MV-4-11 (cell line): ENCODE data around the gene GMEB2.
A peak's percentile ranks its signal among the peaks of the same experiment; 100 is the strongest.
"Not testable (repeated sequence)": the region's sequence is repeated elsewhere in the genome, so short reads cannot be mapped to it uniquely, and the experiment has no call there.

Experiments used
- DNase-seq: peaks from one replicate; lab custom pipeline; 2025; lab: John Stamatoyannopoulos, UW

GMEB2 gene

DNA sequence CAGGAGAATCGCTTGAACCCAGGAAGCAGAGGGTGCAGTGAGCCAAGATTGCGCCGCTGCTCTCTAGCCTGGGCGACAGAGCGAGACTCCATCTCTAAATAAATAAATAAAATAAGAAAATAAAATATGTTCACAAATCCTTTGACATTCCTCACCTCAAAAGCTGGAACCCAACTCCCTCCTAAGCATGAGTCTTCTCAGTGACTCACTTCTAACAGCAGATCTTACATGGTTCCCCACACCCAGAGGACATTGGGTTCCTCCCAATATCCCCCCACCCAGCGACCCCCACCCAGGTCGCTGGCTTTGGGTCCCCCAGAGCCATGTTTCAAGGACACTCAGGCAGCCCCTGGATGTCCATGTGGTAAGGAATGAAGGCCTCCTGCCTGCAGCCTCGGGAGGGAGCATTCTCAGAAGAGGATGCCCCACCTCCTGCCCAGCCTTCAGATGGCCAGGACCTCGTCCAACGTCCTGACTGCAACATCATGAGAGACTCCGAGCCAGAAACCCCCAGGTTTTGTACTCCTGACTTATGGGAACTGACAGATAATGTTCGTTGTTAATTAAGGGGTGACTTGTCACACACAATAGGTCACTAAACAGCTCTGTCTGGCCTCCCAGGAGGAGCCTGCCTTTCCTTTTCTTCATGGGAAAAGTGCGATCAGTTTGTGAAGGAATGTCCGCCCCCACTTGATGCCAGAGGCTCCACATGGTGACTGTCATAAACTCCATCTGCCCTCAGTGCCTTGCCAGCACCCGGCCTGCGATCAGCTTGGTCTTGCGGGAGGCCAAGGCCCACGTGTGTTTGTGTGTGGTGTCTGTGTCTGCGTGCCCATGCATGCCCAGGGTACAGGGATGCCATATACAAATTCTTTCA is 10.1 kb upstream of the GMEB2 start:
- DNase-seq: no peak

- peak; percentile 79 for DNase-seq
Observed at GRCh38 chr20:63635431-63636141, 8.7 kb upstream of the GMEB2 start.

GRCh38 chr20:63633732-63634131 is 6.8 kb upstream of the GMEB2 start:
- no peak for DNase-seq

- DNase-seq: not testable (repeated sequence)
Observed at GRCh38 chr20:63631426-63631825, 4.5 kb upstream of the GMEB2 start.

DNA sequence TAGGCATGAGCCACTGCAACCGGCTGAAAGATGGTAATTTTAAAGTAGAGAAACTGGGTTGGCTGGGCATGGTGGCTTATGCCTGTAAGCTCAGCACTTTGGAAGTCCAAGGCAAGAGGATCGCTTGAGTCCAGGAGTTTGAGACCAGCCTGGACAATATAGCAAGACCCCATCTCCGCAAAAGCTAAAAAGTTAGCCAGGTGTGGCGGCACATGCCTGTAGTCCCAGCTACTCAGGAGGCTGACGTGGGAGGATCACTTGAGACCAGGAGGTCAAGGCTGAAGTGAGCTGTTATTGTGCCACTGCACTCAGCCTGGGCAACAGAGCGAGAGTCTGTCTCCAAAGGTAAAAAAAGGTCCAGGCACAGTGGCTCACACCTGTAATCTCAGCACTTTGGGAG is 4.1 kb upstream of the GMEB2 start:
- not testable (repeated sequence) for DNase-seq

- DNase-seq: peak; percentile 73
Observed at GRCh38 chr20:63628246-63628975, 1.5 kb upstream of the GMEB2 start.

DNA sequence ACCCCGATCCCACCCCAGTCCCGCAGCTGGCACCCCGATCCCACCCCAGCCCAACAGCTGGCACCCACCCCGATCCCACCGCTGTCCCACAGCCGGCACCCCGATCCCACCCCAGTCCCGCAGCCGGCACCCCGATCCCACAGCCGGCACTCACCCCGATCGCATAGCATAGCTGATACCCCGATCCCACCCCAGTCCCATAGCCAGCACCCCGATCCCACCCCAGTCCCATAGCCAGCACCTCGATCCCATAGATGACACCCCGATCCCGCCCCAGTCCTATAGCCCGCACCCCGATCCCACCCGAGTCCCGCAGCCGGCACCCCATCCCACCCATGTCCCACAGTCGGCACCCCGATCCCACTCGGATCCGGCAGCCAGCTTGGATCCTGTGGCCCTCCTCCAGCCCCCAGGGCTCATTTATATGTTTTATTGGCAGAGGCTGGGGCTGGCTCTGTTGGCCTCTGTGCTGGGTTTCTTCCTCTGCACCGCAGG is 897 bp upstream of the GMEB2 start:
- DNase-seq: no peak

GRCh38 chr20:63627129-63627750 is 339 bp upstream of the GMEB2 start:
- DNase-seq: peak; percentile 92

DNA sequence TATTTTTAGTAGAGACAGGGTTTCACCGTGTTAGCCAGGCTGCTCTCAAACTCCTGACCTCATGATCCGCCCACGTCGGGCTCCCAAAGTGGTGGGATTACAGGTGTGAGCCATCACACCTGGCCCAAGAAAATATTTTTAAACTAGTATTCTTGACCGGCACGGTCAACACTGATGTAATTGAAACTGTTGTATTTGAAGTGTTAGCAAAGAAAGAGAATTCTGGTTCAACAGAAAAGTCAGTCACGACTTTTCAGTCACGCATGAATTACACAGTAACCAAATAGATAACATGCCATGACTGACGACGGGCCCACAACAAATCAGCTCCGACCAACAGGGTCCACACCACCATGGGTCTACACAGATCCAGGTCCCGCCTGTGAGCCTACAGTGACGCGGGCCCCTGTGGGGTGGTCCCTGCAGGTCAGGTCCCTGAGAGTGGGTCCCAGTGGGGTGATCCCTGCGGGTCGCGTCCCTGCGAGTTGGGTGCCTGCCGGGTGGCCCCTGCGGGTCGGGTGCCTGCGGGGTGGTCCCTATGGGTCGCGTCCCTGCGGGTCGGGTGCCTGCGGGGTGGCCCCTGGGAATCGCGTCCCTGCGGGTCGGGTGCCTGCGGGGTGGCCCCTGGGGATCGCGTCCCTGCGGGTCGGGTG is 1.0 kb downstream of the GMEB2 start:
- no peak for DNase-seq

DNA sequence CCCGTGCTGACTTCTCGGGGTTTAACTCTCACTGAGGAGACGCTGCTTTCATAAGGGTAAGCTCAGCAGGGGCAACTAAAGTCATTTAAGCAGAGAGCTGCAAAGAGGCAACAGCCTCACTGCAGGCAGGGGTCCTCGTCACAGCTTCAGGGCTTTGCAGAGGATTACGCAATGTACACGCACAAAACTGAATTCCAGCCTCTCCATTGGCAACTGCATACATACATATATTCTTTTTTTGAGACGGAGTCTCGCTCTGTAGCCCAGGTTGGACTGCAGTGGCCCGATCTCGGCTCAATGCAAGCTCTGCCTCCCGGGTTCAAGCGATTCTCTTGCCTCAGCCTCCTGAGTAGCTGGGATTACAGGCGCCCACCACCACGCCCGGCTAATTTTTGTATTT is 2.4 kb downstream of the GMEB2 start:
- DNase-seq: peak; percentile 72

DNA sequence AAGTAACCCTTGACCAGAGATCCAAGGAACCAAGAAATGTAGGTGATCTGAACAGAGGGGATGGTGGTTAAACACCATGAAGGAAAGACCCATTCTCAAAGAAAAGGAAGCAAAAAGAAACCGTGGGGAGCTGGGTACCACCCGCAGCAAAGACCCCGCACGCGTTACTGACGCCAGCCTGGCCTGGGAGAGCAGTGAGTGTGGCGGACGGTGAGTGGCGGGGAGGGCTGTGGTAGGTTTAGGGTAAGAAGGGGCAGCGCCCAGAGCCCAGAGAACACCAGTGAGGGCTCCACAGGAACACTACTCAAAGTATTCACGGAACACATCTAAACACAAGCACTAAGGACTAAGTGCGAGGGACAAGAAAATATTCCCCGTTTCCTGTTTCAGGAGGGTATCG is 4.2 kb downstream of the GMEB2 start:
- no peak for DNase-seq

DNA sequence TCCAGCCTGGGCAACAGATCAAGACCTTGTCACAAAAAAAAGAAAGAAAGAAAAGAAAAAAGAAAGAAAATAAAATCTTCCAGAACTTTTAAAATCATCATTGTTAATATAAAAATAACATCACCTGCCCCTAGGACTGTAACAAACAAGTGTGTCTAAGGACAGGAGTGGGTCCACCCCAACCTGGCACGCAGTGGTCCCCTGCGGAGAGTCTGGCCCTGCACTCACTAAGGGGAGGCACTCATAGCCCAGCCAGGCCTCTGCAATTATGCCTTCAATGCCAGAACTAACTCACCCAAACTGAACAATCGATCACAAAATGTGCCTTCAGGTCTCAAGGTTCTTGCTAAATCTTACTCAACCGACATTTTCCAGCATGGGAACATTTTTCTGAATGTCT is 4.8 kb downstream of the GMEB2 start:
- no peak for DNase-seq

GRCh38 chr20:63620991-63621390 is 5.9 kb downstream of the GMEB2 start:
- DNase-seq: no peak

- DNase-seq: no peak
Observed at GRCh38 chr20:63619505-63619904, 7.4 kb downstream of the GMEB2 start.

DNA sequence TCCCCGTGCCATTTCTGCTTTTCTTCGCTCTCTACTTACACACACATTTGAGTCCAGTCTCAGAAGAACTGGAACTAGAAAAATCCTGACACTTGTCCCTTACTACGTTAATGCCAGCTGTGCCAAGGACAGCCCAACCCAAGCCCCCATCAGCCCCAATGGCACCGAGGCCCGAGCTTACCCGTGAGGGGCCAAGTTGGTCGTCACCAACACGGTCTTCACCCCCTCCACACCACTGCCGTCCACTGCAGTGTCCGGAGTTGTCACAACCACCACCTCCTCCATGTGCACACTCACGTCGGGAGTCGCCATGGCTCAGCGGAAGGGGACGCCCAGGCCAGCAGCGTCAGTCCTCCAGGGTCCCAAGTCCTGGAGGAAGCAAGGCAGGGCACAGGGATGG is 7.8 kb downstream of the GMEB2 start:
- DNase-seq: no peak

- DNase-seq: no peak
Observed at GRCh38 chr20:63618291-63618980, 8.5 kb downstream of the GMEB2 start.

- DNase-seq: no peak
Observed at GRCh38 chr20:63617876-63618265, 9.0 kb downstream of the GMEB2 start.

DNA sequence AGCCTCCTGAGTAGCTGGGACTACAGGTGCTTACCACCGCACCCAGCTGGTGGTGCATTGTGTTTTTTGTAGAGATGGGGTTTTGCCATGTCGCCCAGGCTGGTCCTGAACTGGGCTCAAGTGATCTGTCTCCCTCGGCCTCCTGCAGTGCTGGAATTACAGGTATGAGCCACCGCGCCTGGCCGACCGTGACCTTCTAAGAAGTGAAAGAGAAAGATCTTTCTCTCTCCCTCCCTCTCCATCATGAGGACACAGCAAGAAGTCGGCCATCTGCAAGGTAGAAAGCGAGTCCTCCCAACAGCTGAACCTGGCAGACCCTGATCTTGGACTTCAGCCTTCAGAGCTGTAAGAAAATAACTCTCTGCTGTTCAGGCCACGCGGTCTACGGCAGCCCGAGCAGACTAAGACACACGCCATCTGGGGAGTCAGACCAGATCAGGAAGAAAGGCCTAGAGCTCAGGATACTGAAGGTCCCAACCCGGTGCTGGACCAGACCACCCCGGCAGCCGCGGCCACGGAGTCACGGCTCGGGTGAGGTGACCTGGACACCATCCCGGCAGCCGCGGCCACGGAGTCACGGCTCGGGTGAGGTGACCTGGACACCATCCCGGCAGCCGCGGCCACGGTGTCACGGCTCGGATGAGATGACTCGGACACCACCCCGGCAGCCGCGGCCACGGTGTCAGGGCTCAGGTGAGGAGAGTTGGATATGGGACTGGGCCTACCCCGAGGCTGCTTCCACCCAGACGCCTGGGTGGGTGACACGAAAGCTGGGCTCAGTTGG is 9.6 kb downstream of the GMEB2 start:
- DNase-seq: no peak

GRCh38 chr20:63613863-63614594 is 12.9 kb downstream of the GMEB2 start:
- DNase-seq: peak; percentile 9
